ENCODE measurements around the gene ENDOV. TPM values are rescaled to one million over a fixed set of nuclear protein-coding genes. Genes with fewer than 3 reads are reported as not detected.

ENDOV gene
- total and polyA plus RNA-seq, 8 donors = 2.3 to 122 (median 13.2) TPM

DNA sequence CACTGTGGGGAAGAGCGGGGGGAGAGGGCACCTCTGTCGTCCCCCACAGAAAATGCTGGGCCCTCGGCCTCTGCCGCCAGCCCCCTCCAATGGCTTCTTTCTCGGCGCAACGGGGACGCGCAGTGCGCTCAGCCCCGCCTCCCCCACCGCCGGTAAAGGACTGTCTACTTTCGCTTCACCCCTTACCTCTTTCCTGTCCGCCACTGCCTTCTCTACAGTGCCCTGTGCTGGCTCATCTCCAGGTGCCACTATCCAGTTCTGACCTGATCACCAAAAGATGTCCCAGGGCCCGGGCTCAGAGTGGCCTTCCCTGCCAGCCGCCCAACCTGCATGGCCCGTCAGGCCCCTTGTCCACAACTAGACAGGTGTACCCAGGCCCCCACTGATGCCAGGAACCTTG, 7.3 kb downstream of the ENDOV start:
- H3K4me1 ChIP-seq = peaks cover 0 to 24% (median 18%) of the 10 kb centered on the region in 4 donors
- no peak overlapping the region for H3K27ac ChIP-seq
- no peaks in the 10 kb centered on the region for H3K27me3 ChIP-seq
- H3K9me3 ChIP-seq = no peaks in the 10 kb centered on the region
- intact Hi-C loops (cut with DNase I; ENCODE audit: low total_unique reads) = no loop called here
- WGBS, 5 donors = 73 to 87% (median 74%) methylated on average over 16 to 18 of the region's 18 CpGs
- DNase-seq = no peak
- H3K36me3 ChIP-seq = peaks cover 0 to 34% (median 29%) of the 10 kb centered on the region in 4 donors
- TF ChIP-seq EP300 (IDR thresholded peaks at IDR 0.05) (no peak), POLR2A (IDR thresholded peaks at IDR 0.05) (no peak), POLR2AphosphoS5 (IDR thresholded peaks at IDR 0.05) (no peak)
- TF ChIP-seq, protein P1, sequence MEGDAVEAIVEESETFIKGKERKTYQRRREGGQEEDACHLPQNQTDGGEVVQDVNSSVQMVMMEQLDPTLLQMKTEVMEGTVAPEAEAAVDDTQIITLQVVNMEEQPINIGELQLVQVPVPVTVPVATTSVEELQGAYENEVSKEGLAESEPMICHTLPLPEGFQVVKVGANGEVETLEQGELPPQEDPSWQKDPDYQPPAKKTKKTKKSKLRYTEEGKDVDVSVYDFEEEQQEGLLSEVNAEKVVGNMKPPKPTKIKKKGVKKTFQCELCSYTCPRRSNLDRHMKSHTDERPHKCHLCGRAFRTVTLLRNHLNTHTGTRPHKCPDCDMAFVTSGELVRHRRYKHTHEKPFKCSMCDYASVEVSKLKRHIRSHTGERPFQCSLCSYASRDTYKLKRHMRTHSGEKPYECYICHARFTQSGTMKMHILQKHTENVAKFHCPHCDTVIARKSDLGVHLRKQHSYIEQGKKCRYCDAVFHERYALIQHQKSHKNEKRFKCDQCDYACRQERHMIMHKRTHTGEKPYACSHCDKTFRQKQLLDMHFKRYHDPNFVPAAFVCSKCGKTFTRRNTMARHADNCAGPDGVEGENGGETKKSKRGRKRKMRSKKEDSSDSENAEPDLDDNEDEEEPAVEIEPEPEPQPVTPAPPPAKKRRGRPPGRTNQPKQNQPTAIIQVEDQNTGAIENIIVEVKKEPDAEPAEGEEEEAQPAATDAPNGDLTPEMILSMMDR (IDR thresholded peaks at IDR 0.05) = no peak
- no peak overlapping the region for H3K4me3 ChIP-seq

DNA sequence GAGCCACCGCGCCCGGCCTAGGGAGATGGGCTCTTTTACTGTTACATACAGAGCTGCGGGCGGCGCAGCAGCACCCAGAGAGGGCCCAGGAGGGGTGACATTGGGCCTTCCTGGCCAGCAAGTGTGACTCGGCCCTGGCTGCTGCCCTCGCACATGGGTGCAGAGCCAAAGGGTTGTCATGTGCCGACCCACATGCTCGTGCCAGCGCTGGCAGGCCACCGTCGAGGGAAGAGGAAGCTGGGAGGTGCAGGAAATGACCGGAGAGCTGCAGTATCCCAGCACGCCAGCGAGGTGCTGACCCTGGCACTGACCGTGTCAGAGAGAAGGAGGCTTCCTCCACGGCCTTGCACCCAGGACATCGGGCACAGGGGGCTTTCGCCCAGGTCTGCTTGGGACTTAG, 8.0 kb downstream of the ENDOV start:
- intact Hi-C loops (cut with DNase I; ENCODE audit: low total_unique reads) = no loop called here
- no peaks in the 10 kb centered on the region for H3K9me3 ChIP-seq
- H3K4me1 ChIP-seq = peaks cover 0 to 18% (median 15%) of the 10 kb centered on the region in 4 donors
- no peaks in the 10 kb centered on the region for H3K27me3 ChIP-seq
- TF ChIP-seq POLR2AphosphoS5 (IDR thresholded peaks at IDR 0.05) = no peak
- TF ChIP-seq POLR2A (IDR thresholded peaks at IDR 0.05) = no peak
- TF ChIP-seq, protein P1 (IDR thresholded peaks at IDR 0.05) = no peak
- TF ChIP-seq EP300 (IDR thresholded peaks at IDR 0.05) = no peak
- 58 to 67% (median 63%) methylated on average over 13 to 20 of the region's 20 CpGs for WGBS, 5 donors
- H3K4me3 ChIP-seq = no peak overlapping the region
- DNase-seq = peak in 1 of 2 donors; percentile 52
- peaks cover 0 to 33% (median 23%) of the 10 kb centered on the region in 4 donors for H3K36me3 ChIP-seq
- H3K27ac ChIP-seq = peak overlapping the region in 1 of 5 donors; percentile 4

DNA sequence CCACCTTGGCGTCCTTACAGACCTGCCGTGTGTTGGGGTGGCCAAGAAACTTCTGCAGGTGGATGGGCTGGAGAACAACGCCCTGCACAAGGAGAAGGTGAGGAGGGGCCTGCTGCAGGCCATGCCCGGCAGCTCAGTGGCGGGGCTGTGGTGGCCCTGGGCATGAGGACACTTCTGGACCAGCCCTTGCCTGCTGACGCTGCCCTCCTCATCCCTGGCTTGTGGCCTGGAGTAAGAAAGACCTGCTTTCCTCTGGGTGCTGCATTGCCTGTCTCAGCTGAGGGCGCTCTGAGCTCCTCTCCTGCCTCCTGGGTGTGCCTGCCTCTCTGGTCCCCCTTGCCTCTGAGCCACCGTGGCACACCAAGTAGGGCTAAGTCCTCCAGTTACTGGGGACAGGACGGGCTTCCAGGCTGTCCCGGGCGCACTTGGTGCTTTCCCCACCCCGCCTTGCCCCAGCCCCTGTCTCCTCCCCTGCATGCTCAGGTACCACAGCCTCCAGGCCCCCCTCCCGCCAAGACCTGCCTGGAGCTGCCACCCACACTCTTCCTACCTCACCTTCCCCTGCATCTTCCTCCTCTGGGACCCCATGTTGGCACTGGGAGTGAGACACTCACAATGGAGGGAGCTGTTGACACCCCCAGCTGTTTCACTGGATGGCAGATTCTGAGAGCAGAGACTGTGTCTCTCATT, 8.7 kb downstream of the ENDOV start:
- Histone ChIP-seq H3K27ac (no peak overlapping the region), H3K36me3 (peaks cover 0 to 33% (median 22%) of the 10 kb centered on the region in 4 donors), H3K27me3 (no peaks in the 10 kb centered on the region), H3K4me1 (peaks cover 0 to 18% (median 13%) of the 10 kb centered on the region in 4 donors), H3K9me3 (no peaks in the 10 kb centered on the region), H3K4me3 (no peak overlapping the region)
- TF ChIP-seq, protein P1 (IDR thresholded peaks at IDR 0.05) = no peak
- no peak for TF ChIP-seq POLR2A (IDR thresholded peaks at IDR 0.05)
- no peak for TF ChIP-seq EP300 (IDR thresholded peaks at IDR 0.05)
- DNase-seq = peak in 1 of 2 donors; percentile 2
- intact Hi-C loops (cut with DNase I; ENCODE audit: low total_unique reads) = no loop called here
- WGBS, 5 donors = 48 to 68% (median 64%) methylated on average over 4 to 13 of the region's 13 CpGs

DNA sequence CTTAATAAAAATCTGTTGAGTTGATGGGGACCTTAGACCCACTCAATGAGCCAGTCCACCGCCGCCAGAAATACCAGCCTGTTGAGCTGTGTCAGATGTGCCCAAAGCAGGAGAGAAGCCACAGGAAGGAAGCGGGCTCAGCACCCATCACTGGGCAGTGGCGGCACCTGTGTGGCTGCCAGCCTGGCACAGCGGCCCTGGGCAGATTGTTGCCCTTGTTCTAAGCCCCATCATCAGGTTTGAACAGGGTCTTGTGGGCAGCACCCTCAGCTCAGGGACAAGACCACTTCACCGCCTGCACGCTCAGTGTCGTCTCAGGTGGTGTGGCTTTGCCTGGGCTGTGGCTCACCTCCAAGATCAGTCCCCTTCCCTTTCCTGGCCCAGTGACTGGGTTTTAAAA, 9.3 kb downstream of the ENDOV start:
- peaks cover 0 to 33% (median 23%) of the 10 kb centered on the region in 4 donors for H3K36me3 ChIP-seq
- WGBS, 5 donors = 81 to 85% (median 84%) methylated on average over 4 to 8 of the region's 8 CpGs; no CpG with 5 or more reads in 1 of the 5 donors
- TF ChIP-seq EP300 (IDR thresholded peaks at IDR 0.05) (no peak), POLR2AphosphoS5 (IDR thresholded peaks at IDR 0.05) (no peak), POLR2A (IDR thresholded peaks at IDR 0.05) (no peak)
- TF ChIP-seq, protein P1 (IDR thresholded peaks at IDR 0.05) = no peak
- no peaks in the 10 kb centered on the region for H3K9me3 ChIP-seq
- intact Hi-C loops (cut with DNase I; ENCODE audit: low total_unique reads) = no loop called here
- peak in 1 of 2 donors; percentile 1 for DNase-seq
- no peaks in the 10 kb centered on the region for H3K27me3 ChIP-seq
- no peak overlapping the region for H3K27ac ChIP-seq
- peaks cover 0 to 18% (median 13%) of the 10 kb centered on the region in 4 donors for H3K4me1 ChIP-seq
- H3K4me3 ChIP-seq = no peak overlapping the region

All from stomach (tissue), 9 donors.